DND-41 (cell line): ENCODE data around the gene LMX1A.

Experiments used
- ATAC-seq: fragments of 200-7000 bp; cut with Tn5 transposase; 3 replicates; pipeline ENCODE4 v1.9.1; 2021; ENCODE audit warnings: low read depth; ENCODE audit not compliant: insufficient read depth
- DNase-seq: peaks from one replicate; pipeline ENCODE4 v3.0.0-alpha.2; 2020
- H2AFZ ChIP-seq: 2 replicates; pipeline ENCODE4 v1.6.0; 2012; ENCODE audit warnings: low read depth, low read length
- H3K27ac ChIP-seq: 2 replicates; pipeline ENCODE4 v1.5.1; 2012; ENCODE audit warnings: low read length, inconsistent platforms
- H3K27me3 ChIP-seq: fragments of 200-600 bp; sonication (generic); 2 replicates; pipeline ENCODE4 v1.6.0; 2012; ENCODE audit warnings: low read length, mild to moderate bottlenecking, inconsistent platforms; ENCODE audit not compliant: insufficient read depth, poor library complexity
- H3K36me3 ChIP-seq: 2 replicates; pipeline ENCODE4 v1.5.1; 2012; ENCODE audit warnings: low read length, inconsistent platforms; ENCODE audit not compliant: insufficient read depth
- H3K4me1 ChIP-seq: 2 replicates; pipeline ENCODE4 v1.5.1; 2012; ENCODE audit warnings: mild to moderate bottlenecking, low read length; ENCODE audit not compliant: insufficient read depth
- H3K4me2 ChIP-seq: 2 replicates; pipeline ENCODE4 v1.6.0; 2012; ENCODE audit warnings: mild to moderate bottlenecking, moderate library complexity, low read length, inconsistent platforms; ENCODE audit not compliant: insufficient read depth
- H3K4me3 ChIP-seq, 2 experiments: fragments of 200-600 bp in 1 of 2; shearing (Covaris generic) in 1 of 2; 2 replicates each; pipeline ENCODE4 v1.5.1; 2012 to 2016; ENCODE audit warnings: inconsistent platforms in 2 of 2, low read length in 2 of 2, mild to moderate bottlenecking in 2 of 2, low read depth in 1 of 2, moderate library complexity in 1 of 2
- H3K79me2 ChIP-seq: 2 replicates; pipeline ENCODE4 v1.6.0; 2012; ENCODE audit warnings: low read length, inconsistent platforms; ENCODE audit not compliant: insufficient read depth
- H3K9ac ChIP-seq: 2 replicates; pipeline ENCODE4 v1.6.0; 2012; ENCODE audit warnings: low read depth, mild to moderate bottlenecking, inconsistent platforms, low read length, moderate library complexity
- H3K9me3 ChIP-seq: 2 replicates; pipeline ENCODE4 v1.5.1; 2012; ENCODE audit warnings: low read length, moderate library complexity, mild to moderate bottlenecking, inconsistent platforms; ENCODE audit not compliant: insufficient read depth, severe bottlenecking
- H4K20me1 ChIP-seq: 2 replicates; pipeline ENCODE4 v1.6.0; 2012; ENCODE audit warnings: low read length; ENCODE audit not compliant: insufficient read depth
- EZH2 ChIP-seq: IDR thresholded peaks from 3 replicates; pipeline ENCODE4 v1.6.1; 2012; ENCODE audit warnings: borderline replicate concordance, low read depth, mild to moderate bottlenecking, moderate library complexity, low read length, inconsistent platforms; ENCODE audit not compliant: severe bottlenecking
- TF ChIP-seq, protein P1 (sequence below): IDR thresholded peaks from 2 replicates; pipeline ENCODE4 v1.5.1; 2012; ENCODE audit warnings: borderline replicate concordance, low read length, moderate library complexity, mild to moderate bottlenecking; ENCODE audit not compliant: poor library complexity, severe bottlenecking; ENCODE audit errors: extremely low read depth

LMX1A gene

DNA sequence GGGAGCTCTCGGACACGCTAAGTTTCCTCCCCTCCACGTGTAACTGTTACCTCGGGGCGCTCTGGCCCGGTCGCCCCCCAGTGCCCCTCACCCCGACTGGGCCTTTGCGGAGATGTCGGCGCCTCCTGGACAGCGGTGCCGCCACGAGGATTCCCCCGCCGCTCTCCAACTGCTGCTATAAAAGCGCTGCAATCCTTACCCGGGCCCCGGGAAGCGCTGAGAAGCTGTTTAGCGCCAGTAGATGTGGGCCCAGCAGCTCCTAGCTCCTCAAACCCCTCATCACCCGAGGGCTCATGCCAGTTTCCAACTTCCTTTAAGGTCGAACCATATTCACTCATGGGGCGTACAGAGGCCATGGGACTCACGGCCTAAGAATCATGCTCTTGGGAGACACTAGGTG, 361 bp upstream of the LMX1A start:
- no peak overlapping the region for H3K4me2 ChIP-seq
- H3K27me3 ChIP-seq: peaks cover 4% of the 10 kb centered on the region
- H3K79me2 ChIP-seq: no peaks in the 10 kb centered on the region
- no peak overlapping the region for H2AFZ ChIP-seq
- H3K36me3 ChIP-seq: no peaks in the 10 kb centered on the region
- TF ChIP-seq, protein P1, sequence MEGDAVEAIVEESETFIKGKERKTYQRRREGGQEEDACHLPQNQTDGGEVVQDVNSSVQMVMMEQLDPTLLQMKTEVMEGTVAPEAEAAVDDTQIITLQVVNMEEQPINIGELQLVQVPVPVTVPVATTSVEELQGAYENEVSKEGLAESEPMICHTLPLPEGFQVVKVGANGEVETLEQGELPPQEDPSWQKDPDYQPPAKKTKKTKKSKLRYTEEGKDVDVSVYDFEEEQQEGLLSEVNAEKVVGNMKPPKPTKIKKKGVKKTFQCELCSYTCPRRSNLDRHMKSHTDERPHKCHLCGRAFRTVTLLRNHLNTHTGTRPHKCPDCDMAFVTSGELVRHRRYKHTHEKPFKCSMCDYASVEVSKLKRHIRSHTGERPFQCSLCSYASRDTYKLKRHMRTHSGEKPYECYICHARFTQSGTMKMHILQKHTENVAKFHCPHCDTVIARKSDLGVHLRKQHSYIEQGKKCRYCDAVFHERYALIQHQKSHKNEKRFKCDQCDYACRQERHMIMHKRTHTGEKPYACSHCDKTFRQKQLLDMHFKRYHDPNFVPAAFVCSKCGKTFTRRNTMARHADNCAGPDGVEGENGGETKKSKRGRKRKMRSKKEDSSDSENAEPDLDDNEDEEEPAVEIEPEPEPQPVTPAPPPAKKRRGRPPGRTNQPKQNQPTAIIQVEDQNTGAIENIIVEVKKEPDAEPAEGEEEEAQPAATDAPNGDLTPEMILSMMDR: no peak
- no peak for TF ChIP-seq EZH2
- ATAC-seq (no peak), DNase-seq (no peak)
- H3K27ac ChIP-seq: no peak overlapping the region
- no peaks in the 10 kb centered on the region for H3K9me3 ChIP-seq
- no peaks in the 10 kb centered on the region for H4K20me1 ChIP-seq
- H3K9ac ChIP-seq: no peak overlapping the region
- H3K4me1 ChIP-seq: no peaks in the 10 kb centered on the region
- no peak overlapping the region for H3K4me3 ChIP-seq

DNA sequence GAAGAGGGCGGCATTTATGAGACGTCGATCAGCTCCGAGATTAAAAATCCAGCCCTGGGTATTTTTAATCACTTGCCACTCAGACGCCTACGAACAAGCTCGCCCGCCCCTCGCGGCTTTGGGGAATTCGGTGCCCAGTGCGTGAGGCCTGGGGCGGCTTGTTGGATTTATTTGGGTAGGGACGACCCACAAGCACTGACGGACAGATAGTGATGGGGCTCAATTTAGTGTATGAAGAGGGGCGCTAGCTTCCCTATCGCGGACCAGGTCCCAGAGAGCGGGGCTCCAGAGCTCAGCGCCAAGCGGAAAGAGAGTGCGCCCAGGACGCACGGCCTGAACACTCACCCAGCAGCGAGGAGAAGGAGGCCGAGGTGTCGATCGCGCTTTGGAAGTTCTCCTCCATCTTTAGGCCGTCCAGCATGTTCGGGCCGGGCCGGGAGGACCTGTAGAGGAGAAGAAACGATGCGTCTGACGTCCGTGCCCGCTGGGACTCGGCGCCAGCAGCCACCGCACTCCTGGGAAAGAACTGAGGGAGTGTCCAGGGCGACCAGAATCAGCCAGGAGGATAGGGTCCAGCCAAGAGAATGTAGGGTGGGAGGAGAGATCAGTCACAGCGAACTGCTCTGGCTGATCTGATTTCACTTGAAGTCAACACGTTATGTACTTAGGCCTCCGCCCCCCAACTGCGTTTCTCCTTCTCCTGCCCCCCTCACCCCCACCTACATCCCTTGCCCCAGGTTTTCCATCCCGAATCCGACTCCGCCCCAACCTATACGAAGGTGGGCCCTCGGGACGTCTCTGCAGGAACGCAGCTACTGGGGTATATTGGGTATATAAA, 1.2 kb downstream of the LMX1A start:
- H3K4me1 ChIP-seq: no peaks in the 10 kb centered on the region
- no peaks in the 10 kb centered on the region for H3K79me2 ChIP-seq
- H3K27ac ChIP-seq: no peak overlapping the region
- ATAC-seq (no peak), DNase-seq (no peak)
- H4K20me1 ChIP-seq: no peaks in the 10 kb centered on the region
- no peak overlapping the region for H3K4me2 ChIP-seq
- no peak overlapping the region for H3K9ac ChIP-seq
- H3K27me3 ChIP-seq: peaks cover 8% of the 10 kb centered on the region
- TF ChIP-seq EZH2: no peak
- TF ChIP-seq, protein P1: no peak
- no peaks in the 10 kb centered on the region for H3K36me3 ChIP-seq
- H3K4me3 ChIP-seq: no peak overlapping the region
- no peak overlapping the region for H2AFZ ChIP-seq
- no peaks in the 10 kb centered on the region for H3K9me3 ChIP-seq

DNA sequence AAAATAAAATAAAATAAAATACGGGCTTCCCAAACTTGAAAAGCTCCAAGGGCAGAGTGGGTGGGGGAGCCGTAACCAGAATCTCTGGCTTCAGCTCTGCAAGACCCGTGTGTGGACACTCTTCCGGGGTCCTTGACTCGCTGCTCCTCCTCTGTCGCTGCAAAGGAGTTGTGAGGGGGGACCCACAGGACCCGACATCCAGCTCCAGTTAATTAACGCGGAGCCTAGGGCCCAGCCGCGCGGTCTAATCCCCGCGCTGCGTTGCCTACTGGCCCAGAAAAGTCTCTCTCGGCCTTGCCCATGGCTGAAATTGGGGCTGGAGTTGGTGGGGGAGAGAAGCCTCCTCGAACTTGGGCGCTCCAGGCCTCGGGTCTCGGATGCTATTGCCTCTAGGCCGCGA, 1.8 kb downstream of the LMX1A start:
- H3K79me2 ChIP-seq: no peaks in the 10 kb centered on the region
- H3K36me3 ChIP-seq: no peaks in the 10 kb centered on the region
- no peak for TF ChIP-seq EZH2
- TF ChIP-seq, protein P1: no peak
- peaks cover 11% of the 10 kb centered on the region for H3K27me3 ChIP-seq
- H3K27ac ChIP-seq: no peak overlapping the region
- H3K4me3 ChIP-seq: no peak overlapping the region
- no peak overlapping the region for H2AFZ ChIP-seq
- H3K4me1 ChIP-seq: no peaks in the 10 kb centered on the region
- no peak for ATAC-seq
- H3K4me2 ChIP-seq: no peak overlapping the region
- H3K9ac ChIP-seq: no peak overlapping the region
- H3K9me3 ChIP-seq: no peaks in the 10 kb centered on the region
- no peak for DNase-seq
- no peaks in the 10 kb centered on the region for H4K20me1 ChIP-seq
